GM12892 (cell line): Measurements from ENCODE around the gene KIAA0513.

Experiments
- DNase-seq: peaks from one replicate; pipeline ENCODE4 v3.0.0; 2011; ENCODE audit not compliant: insufficient read length
- FAIRE-seq: peaks from 2 replicates; lab custom pipeline; 2011; peaks lifted over from hg19 to GRCh38; lab: Jason Lieb, UNC
- POLR2A ChIP-seq: IDR thresholded peaks from 2 replicates; pipeline ENCODE4 v1.6.1; 2011; ENCODE audit warnings: low read depth, low read length, control low read depth
- POLR2AphosphoS5 ChIP-seq: IDR thresholded peaks from 2 replicates; pipeline ENCODE4 v1.6.1; 2011; ENCODE audit warnings: low read depth, low read length, control low read depth
- TAF1 ChIP-seq: IDR thresholded peaks from 2 replicates; pipeline ENCODE4 v1.6.1; 2011; ENCODE audit warnings: low read depth, mild to moderate bottlenecking, control low read depth, low read length, borderline replicate concordance

Gene KIAA0513

GRCh38 chr16:85007496-85008214 lies 19.9 kb upstream of the KIAA0513 start:
- TF ChIP-seq POLR2A (no peak), POLR2AphosphoS5 (no peak), TAF1 (no peak)
- DNase-seq (no peak), FAIRE-seq (no peak)

- no peak for DNase-seq
- TF ChIP-seq TAF1 = no peak
- no peak for TF ChIP-seq POLR2AphosphoS5
- no peak for TF ChIP-seq POLR2A
- FAIRE-seq = no peak
Measured at GRCh38 chr16:85008271-85008670, 19.3 kb upstream of the KIAA0513 start.

- no peak for DNase-seq
- FAIRE-seq = no peak
- TF ChIP-seq TAF1 (no peak), POLR2AphosphoS5 (no peak), POLR2A (no peak)
Measured at GRCh38 chr16:85010446-85010930, 17.1 kb upstream of the KIAA0513 start.

- peak; percentile 51 for FAIRE-seq
- TF ChIP-seq POLR2AphosphoS5 = peak; percentile 87
- TF ChIP-seq POLR2A = peak; percentile 92; the same call in 1 of the 2 replicates
- peak; percentile 79; the same call in 1 of the 2 replicates for TF ChIP-seq TAF1
- peak; percentile 90 for DNase-seq
Measured at GRCh38 chr16:85010931-85011845, 16.4 kb upstream of the KIAA0513 start, which contains the start of gene ZDHHC7. TSS of gene ZDHHC7 (minus strand) at chr16:85011535. CDS start at chr16:84990618, 20,917 bp downstream.

- no peak for DNase-seq
- peak; percentile 54 for FAIRE-seq
- TF ChIP-seq POLR2A (no peak), POLR2AphosphoS5 (no peak), TAF1 (no peak)
Measured at GRCh38 chr16:85011846-85012284, 15.7 kb upstream of the KIAA0513 start.

GRCh38 chr16:85014311-85014710 lies 13.3 kb upstream of the KIAA0513 start:
- no peak for DNase-seq
- TF ChIP-seq POLR2A = no peak
- TF ChIP-seq TAF1 = no peak
- TF ChIP-seq POLR2AphosphoS5 = no peak
- FAIRE-seq = no peak

GRCh38 chr16:85015481-85016187 lies 12.0 kb upstream of the KIAA0513 start:
- FAIRE-seq = no peak
- no peak for DNase-seq
- TF ChIP-seq TAF1 (no peak), POLR2A (no peak), POLR2AphosphoS5 (no peak)

GRCh38 chr16:85017151-85017550 lies 10.4 kb upstream of the KIAA0513 start:
- peak; percentile 58 for FAIRE-seq
- TF ChIP-seq POLR2AphosphoS5 = no peak
- TF ChIP-seq TAF1 = no peak
- no peak for TF ChIP-seq POLR2A
- no peak for DNase-seq

GRCh38 chr16:85017633-85018032 lies 10.0 kb upstream of the KIAA0513 start:
- TF ChIP-seq POLR2A = no peak
- no peak for DNase-seq
- FAIRE-seq = no peak

- no peak for FAIRE-seq
- TF ChIP-seq POLR2AphosphoS5 (no peak), TAF1 (no peak), POLR2A (no peak)
- DNase-seq = no peak
Measured at GRCh38 chr16:85018529-85019236, 8.9 kb upstream of the KIAA0513 start.
